ENCODE data around the gene TMED1. TPM values are rescaled to one million over a fixed set of nuclear protein-coding genes. Genes with fewer than 3 reads are reported as not detected.

The TMED1 gene
- total RNA-seq, 3 donors from 2014 or later = 12.8 to 24.7 (median 15.3) TPM

- intact Hi-C loops (cut with DNase I, micrococcal nuclease) = no loop called here
- ATAC-seq (peak; percentile 64), DNase-seq (no peak)
- H3K4me3 ChIP-seq = no peak overlapping the region
- H3K36me3 ChIP-seq (ENCODE audit: low read depth) = peaks cover 9% of the 10 kb centered on the region
- H3K9me3 ChIP-seq = no peaks in the 10 kb centered on the region
- no peak for TF ChIP-seq CTCF (IDR thresholded peaks at IDR 0.05)
- H3K4me1 ChIP-seq (ENCODE audit: low read depth) = no peaks in the 10 kb centered on the region
Observed at GRCh38 chr19:10808937-10809649, 26.9 kb downstream of the TMED1 start.

- no peak for TF ChIP-seq CTCF (IDR thresholded peaks at IDR 0.05)
- ATAC-seq (no peak), DNase-seq (no peak)
- Histone ChIP-seq H3K4me1 (ENCODE audit: low read depth) (no peaks in the 10 kb centered on the region), H3K36me3 (ENCODE audit: low read depth) (peaks cover 17% of the 10 kb centered on the region), H3K4me3 (no peak overlapping the region), H3K9me3 (no peaks in the 10 kb centered on the region)
- intact Hi-C loops (cut with DNase I, micrococcal nuclease) = no loop called here
Observed at GRCh38 chr19:10805758-10806247, 30.2 kb downstream of the TMED1 start.

GRCh38 chr19:10805065-10805757 lies 30.8 kb downstream of the TMED1 start:
- H3K36me3 ChIP-seq (ENCODE audit: low read depth) = peaks cover 17% of the 10 kb centered on the region
- intact Hi-C loops (cut with DNase I, micrococcal nuclease) = no loop called here

GRCh38 chr19:10803252-10803651 lies 32.8 kb downstream of the TMED1 start:
- H3K9me3 ChIP-seq = no peaks in the 10 kb centered on the region
- no peaks in the 10 kb centered on the region for H3K4me1 ChIP-seq (ENCODE audit: low read depth)
- H3K4me3 ChIP-seq = no peak overlapping the region
- intact Hi-C loops (cut with DNase I, micrococcal nuclease) = no loop called here
- peaks cover 18% of the 10 kb centered on the region for H3K36me3 ChIP-seq (ENCODE audit: low read depth)
- ATAC-seq (no peak), DNase-seq (no peak)
- no peak for TF ChIP-seq CTCF (IDR thresholded peaks at IDR 0.05)

More at GRCh38 chr19:10805065-10805757, 30.8 kb downstream of the TMED1 start:
- H3K9me3 ChIP-seq = no peaks in the 10 kb centered on the region
- no peak for TF ChIP-seq CTCF (IDR thresholded peaks at IDR 0.05)
- no peak overlapping the region for H3K4me3 ChIP-seq
- DNase-seq (no peak), ATAC-seq (no peak)
- H3K4me1 ChIP-seq (ENCODE audit: low read depth) = no peaks in the 10 kb centered on the region

GRCh38 chr19:10802479-10802878 lies 33.5 kb downstream of the TMED1 start:
- H3K4me3 ChIP-seq = no peak overlapping the region
- DNase-seq (no peak), ATAC-seq (no peak)
- intact Hi-C loops (cut with DNase I, micrococcal nuclease) = no loop called here
- peaks cover 18% of the 10 kb centered on the region for H3K36me3 ChIP-seq (ENCODE audit: low read depth)
- no peaks in the 10 kb centered on the region for H3K4me1 ChIP-seq (ENCODE audit: low read depth)
- no peak for TF ChIP-seq CTCF (IDR thresholded peaks at IDR 0.05)
- no peaks in the 10 kb centered on the region for H3K9me3 ChIP-seq

All from mucosa of descending colon (tissue), 3 donors.